ENCODE data around the gene PHLDB3. TPM values are rescaled to one million over a fixed set of nuclear protein-coding genes. Genes with fewer than 3 reads are reported as not detected.

PHLDB3 gene
- total and polyA plus RNA-seq, 2 donors (not counting 3 experiments of a cell fraction or from before 2014, with no cell fraction given) = 5.5 to 12.0 TPM

GRCh38 chr19:43495082-43495481 lies 9.5 kb downstream of the PHLDB3 start:
- CTCF ChIA-PET = interaction anchor here (0.7 to 3.4 kb wide), 5 partner anchors 11 to 63 kb away, joined by 3 to 14 read pairs (median 3); no protein-coding TSS in a partner anchor
- no peaks in the 10 kb centered on the region for H4K20me1 ChIP-seq (replicated peaks; ENCODE audit: control insufficient read depth, extremely low read depth, insufficient read depth, low read length)
- BruUV-seq (replicated peaks) = no TSS peak
- TF ChIP-seq POLR2A (IDR thresholded peaks at IDR 0.05; ENCODE audit: low read depth, low read length) = no peak
- no peak for TF ChIP-seq EZH2 (IDR thresholded peaks at IDR 0.05; ENCODE audit: borderline replicate concordance, low read depth, low read length, severe bottlenecking)
- TF ChIP-seq MYC (IDR thresholded peaks at IDR 0.05; ENCODE audit: low read depth, low read length) = no peak
- TF ChIP-seq MAX (IDR thresholded peaks at IDR 0.05; ENCODE audit: insufficient read depth, insufficient read length) = no peak
- no peak for TF ChIP-seq CTCF (IDR thresholded peaks at IDR 0.05; ENCODE audit: extremely low read depth in 1 of 2, insufficient read depth in 1 of 2, low read depth in 1 of 2, low read length in 2 of 2)
- TF ChIP-seq POLR2AphosphoS5 (IDR thresholded peaks at IDR 0.05; ENCODE audit: insufficient read depth, low read depth, low read length) = no peak
- no peak for TF ChIP-seq GATA2 (IDR thresholded peaks at IDR 0.05; ENCODE audit: insufficient read depth, insufficient read length, low read depth, low read length)
- no peak for TF ChIP-seq JUN (IDR thresholded peaks at IDR 0.05; ENCODE audit: borderline replicate concordance, insufficient read depth, insufficient read length, low read depth)
- no peak for TF ChIP-seq FOS (IDR thresholded peaks at IDR 0.05; ENCODE audit: borderline replicate concordance, insufficient read depth, low read length)
- H2AFZ ChIP-seq (ENCODE audit: low read depth, low read length) = no peak overlapping the region
- H3K4me3 ChIP-seq (replicated peaks in 1 of 3; ENCODE audit: insufficient read depth in 1 of 3, low read depth in 1 of 3, low read length in 3 of 3) = no peak overlapping the region
- no peaks in the 10 kb centered on the region for H3K79me2 ChIP-seq (ENCODE audit: control insufficient read depth, insufficient read depth, low read length)
- H3K36me3 ChIP-seq (ENCODE audit: control insufficient read depth in 2 of 2, extremely low read depth in 1 of 2, insufficient read depth in 2 of 2, low read length in 2 of 2) = peaks cover 0 to 12% of the 10 kb centered on the region in 2 experiments
- intact Hi-C loops (cut with micrococcal nuclease) = no loop called here
- no peaks in the 10 kb centered on the region for H3K4me1 ChIP-seq (ENCODE audit: control insufficient read depth, extremely low read depth, insufficient read depth, low read length)
- POLR2A ChIA-PET = no interaction called here
- DNase-seq (ENCODE audit: low read depth, low spot score) (no peak), FAIRE-seq (no peak)
- H3K27ac ChIP-seq (ENCODE audit: insufficient read depth, low read depth, low read length) = no peak overlapping the region
- no peaks in the 10 kb centered on the region for H3K9me3 ChIP-seq (replicated peaks; ENCODE audit: control insufficient read depth, insufficient read depth, low read length)
- no peak overlapping the region for H3K9ac ChIP-seq (replicated peaks; ENCODE audit: extremely low read depth, insufficient read depth, low read length)
- no peaks in the 10 kb centered on the region for H3K9me1 ChIP-seq (replicated peaks; ENCODE audit: control insufficient read depth, extremely low read depth, insufficient read depth, low read length)
- H3K4me2 ChIP-seq (ENCODE audit: insufficient read depth, low read length) = no peak overlapping the region
- no peaks in the 10 kb centered on the region for H3K27me3 ChIP-seq (ENCODE audit: control insufficient read depth in 2 of 2, insufficient read depth in 2 of 2, low read length in 2 of 2)
- dilution Hi-C loops (cut with MboI; ENCODE audit: extremely low pct_ligation_motif_present, low sequenced_read_pairs) = no loop called here
